ENCODE measurements around the gene DTD1.
A peak's percentile ranks its signal among the peaks of the same experiment; 100 is the strongest.

Gene DTD1, protein sequence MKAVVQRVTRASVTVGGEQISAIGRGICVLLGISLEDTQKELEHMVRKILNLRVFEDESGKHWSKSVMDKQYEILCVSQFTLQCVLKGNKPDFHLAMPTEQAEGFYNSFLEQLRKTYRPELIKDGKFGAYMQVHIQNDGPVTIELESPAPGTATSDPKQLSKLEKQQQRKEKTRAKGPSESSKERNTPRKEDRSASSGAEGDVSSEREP

DNA sequence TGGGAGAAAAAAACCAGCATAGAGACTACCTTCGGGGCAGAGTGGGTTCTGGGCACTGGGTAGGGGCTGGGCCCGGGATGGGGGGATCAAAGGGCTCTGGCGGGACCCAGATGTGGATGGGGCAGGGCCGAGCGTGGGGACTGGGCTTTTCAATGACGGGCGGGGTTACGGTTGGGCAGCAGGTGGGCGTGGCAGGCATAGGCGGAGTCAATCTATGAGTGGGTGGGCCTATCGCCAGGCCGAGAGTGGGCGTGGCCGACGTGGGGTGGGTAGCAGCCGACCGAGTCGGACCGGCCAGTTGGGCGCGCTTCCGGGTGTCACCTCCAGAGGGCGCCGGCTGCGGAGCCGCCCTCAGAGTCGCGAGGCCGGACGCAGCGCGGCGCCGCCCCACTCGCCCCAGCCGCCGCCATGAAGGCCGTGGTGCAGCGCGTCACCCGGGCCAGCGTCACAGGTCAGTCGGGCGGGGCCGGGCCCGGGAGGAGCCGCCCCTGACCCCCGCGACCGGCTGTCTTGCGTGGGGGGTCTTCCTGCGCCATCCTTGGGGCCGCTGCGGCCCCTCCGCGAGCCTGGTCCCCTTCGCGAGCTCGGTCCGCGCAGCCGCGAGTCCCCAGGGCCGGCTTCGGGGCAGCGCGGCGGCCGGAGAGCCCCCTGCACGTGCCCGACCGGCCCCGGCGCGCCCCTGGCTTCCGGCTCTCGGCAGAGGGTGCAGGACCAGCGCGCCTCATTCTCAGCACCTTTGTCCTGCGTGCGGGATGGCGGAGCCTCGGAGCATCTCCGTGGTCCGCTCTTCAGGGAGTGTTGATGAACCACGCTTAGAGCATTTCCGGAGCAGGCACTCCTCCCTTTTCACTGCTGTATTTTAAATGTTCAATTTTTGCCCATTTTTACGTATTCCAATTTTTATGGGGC lies at the start of gene DTD1:
Gene DTD1 (plus strand): TSS at position 390 of the 909 bp plus-strand sequence. CDS start 19 bp downstream, at position 409.
- Histone ChIP-seq H3K4me1 (ENCODE audit: insufficient read depth, low read length) (peaks cover 18% of the 10 kb centered on the region; the same call in 1 of the 2 replicates), H3K4me3 (ENCODE audit: low read length) (peak within 1 kb of the TSS; percentile 75), H3K36me3 (ENCODE audit: insufficient read depth, low read depth, low read length) (no peaks in the 10 kb centered on the region), H3K27ac (ENCODE audit: low read length) (no peak within 1 kb of the TSS), H3K27me3 (ENCODE audit: insufficient read depth, low read length) (no peaks in the 10 kb centered on the region), H3K9me3 (ENCODE audit: insufficient read depth, low read depth, low read length) (no peaks in the 10 kb centered on the region), H3K9ac (ENCODE audit: low read depth, low read length) (peak within 1 kb of the TSS; percentile 78; the same call in 1 of the 2 replicates)

DNA sequence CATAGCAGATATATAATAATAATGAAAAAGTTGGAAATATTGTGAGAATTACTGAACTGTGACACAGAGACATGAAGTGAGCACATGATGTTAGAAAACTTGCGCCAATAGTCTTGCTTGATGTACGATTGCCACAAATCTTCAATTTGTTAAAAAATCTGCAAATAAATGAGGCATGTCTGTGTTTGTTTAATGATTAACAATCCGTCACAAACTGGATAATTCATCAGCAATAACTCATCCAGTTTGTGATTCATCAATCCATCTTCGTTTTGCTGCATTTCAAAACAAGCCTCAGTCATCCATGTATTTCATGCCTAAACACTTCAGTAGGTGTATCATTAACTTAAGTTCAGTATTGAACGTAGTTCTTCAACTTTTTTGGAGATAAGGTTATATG lies 46.1 kb upstream of the DTD1 start:
- Histone ChIP-seq H3K36me3 (ENCODE audit: insufficient read depth, low read depth, low read length) (peaks cover 79% of the 10 kb centered on the region), H3K9me3 (ENCODE audit: insufficient read depth, low read depth, low read length) (no peaks in the 10 kb centered on the region), H3K27me3 (ENCODE audit: insufficient read depth, low read length) (no peaks in the 10 kb centered on the region), H3K27ac (ENCODE audit: low read length) (no peak overlapping the region), H3K9ac (ENCODE audit: low read depth, low read length) (no peak overlapping the region), H3K4me3 (ENCODE audit: low read length) (no peak overlapping the region), H3K4me1 (ENCODE audit: insufficient read depth, low read length) (no peaks in the 10 kb centered on the region)

DNA sequence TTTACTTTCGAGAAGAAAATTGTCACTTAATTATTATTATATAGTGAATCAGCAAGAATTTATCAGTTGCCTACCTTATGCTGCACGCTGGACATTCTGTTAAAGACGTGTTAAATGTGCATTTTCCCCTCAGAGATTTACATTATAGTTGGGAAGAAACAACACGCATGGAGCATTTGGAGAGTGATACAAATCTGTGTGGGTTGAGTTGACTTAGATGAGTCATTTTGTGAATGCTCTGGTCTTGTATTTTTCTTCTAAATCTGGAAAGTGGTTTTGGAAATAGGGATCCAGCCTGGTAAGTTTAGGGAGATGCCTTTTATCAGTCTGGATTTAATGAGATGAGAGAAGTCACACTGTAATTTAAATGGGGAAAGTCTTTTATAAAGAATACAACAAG lies 44.6 kb upstream of the DTD1 start:
- Histone ChIP-seq H3K4me1 (ENCODE audit: insufficient read depth, low read length) (no peaks in the 10 kb centered on the region), H3K36me3 (ENCODE audit: insufficient read depth, low read depth, low read length) (peaks cover 82% of the 10 kb centered on the region), H3K27ac (ENCODE audit: low read length) (no peak overlapping the region), H3K4me3 (ENCODE audit: low read length) (no peak overlapping the region), H3K9ac (ENCODE audit: low read depth, low read length) (no peak overlapping the region), H3K9me3 (ENCODE audit: insufficient read depth, low read depth, low read length) (no peaks in the 10 kb centered on the region), H3K27me3 (ENCODE audit: insufficient read depth, low read length) (no peaks in the 10 kb centered on the region)

DNA sequence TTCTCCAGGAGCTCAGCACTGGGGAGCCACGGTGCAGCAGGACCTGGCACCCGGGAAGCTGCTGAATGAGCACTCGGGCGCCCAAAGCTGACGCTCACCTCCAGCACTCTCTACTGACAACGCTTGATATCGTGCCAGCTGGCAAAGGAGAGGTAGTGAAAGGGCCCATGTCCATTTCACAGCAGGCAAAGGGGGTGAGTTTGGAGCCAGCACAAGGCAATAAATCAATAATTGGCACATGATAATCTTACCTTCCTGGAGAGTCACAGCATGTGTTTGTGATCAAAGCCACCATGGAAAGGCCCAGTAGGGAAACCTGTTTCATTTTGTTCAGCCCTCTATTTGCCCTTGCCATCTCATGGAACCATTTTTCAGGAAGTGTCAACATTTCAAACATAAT lies 43.9 kb upstream of the DTD1 start:
- Histone ChIP-seq H3K4me3 (ENCODE audit: low read length) (no peak overlapping the region), H3K36me3 (ENCODE audit: insufficient read depth, low read depth, low read length) (peaks cover 85% of the 10 kb centered on the region), H3K27ac (ENCODE audit: low read length) (no peak overlapping the region)

DNA sequence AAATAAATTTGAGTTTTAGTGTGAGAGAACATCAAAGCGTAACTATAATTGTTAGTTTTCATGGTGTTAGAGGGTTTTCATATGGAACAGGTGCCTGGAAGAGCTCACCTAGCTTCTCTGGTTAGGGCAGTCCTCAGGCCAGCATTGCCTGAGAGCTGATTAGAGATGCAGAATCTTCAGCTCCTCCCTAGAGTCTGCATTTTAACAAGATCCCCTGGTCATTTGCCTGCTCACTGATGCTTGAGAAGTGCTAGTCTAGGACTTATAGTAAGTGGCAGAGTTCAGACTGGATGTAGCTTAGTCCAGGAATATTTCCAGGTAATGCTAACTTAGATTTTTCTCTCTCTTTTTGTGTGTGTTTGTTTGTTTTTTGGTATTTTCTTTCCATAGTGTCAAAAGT lies 42.3 kb upstream of the DTD1 start:
- H3K4me1 ChIP-seq (ENCODE audit: insufficient read depth, low read length), result no peaks in the 10 kb centered on the region
- no peak overlapping the region for H3K4me3 ChIP-seq (ENCODE audit: low read length)
- peaks cover 91% of the 10 kb centered on the region for H3K36me3 ChIP-seq (ENCODE audit: insufficient read depth, low read depth, low read length)
- H3K27ac ChIP-seq (ENCODE audit: low read length), result no peak overlapping the region
- H3K9ac ChIP-seq (ENCODE audit: low read depth, low read length), result no peak overlapping the region
- H3K9me3 ChIP-seq (ENCODE audit: insufficient read depth, low read depth, low read length), result no peaks in the 10 kb centered on the region
- no peaks in the 10 kb centered on the region for H3K27me3 ChIP-seq (ENCODE audit: insufficient read depth, low read length)

More for the DNA sequence above, 43.9 kb upstream of the DTD1 start:
- Histone ChIP-seq H3K9ac (ENCODE audit: low read depth, low read length) (no peak overlapping the region), H3K4me1 (ENCODE audit: insufficient read depth, low read length) (no peaks in the 10 kb centered on the region), H3K9me3 (ENCODE audit: insufficient read depth, low read depth, low read length) (no peaks in the 10 kb centered on the region), H3K27me3 (ENCODE audit: insufficient read depth, low read length) (no peaks in the 10 kb centered on the region)

DNA sequence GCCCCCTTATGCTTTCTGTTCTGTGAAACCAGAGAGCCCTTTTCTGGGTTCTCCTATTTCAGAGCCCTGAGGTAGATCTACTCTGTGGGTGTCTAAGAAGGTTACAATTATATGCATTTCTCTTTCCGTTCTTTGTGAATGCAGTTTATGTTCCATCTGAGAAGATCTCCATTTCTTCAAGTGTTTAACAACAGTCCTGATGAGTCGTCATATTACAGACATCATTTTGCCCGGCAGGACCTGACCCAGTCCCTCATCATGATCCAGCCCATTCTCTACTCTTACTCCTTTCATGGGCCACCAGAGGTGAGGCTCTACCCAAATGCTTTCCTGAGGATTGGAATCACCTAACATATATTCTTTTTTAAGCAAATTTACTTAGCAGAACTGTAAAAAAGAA lies 39.4 kb upstream of the DTD1 start:
- Histone ChIP-seq H3K4me1 (ENCODE audit: insufficient read depth, low read length) (no peaks in the 10 kb centered on the region), H3K9ac (ENCODE audit: low read depth, low read length) (no peak overlapping the region), H3K9me3 (ENCODE audit: insufficient read depth, low read depth, low read length) (no peaks in the 10 kb centered on the region), H3K27me3 (ENCODE audit: insufficient read depth, low read length) (no peaks in the 10 kb centered on the region), H3K36me3 (ENCODE audit: insufficient read depth, low read depth, low read length) (peaks cover 86% of the 10 kb centered on the region), H3K4me3 (ENCODE audit: low read length) (no peak overlapping the region), H3K27ac (ENCODE audit: low read length) (no peak overlapping the region)

DNA sequence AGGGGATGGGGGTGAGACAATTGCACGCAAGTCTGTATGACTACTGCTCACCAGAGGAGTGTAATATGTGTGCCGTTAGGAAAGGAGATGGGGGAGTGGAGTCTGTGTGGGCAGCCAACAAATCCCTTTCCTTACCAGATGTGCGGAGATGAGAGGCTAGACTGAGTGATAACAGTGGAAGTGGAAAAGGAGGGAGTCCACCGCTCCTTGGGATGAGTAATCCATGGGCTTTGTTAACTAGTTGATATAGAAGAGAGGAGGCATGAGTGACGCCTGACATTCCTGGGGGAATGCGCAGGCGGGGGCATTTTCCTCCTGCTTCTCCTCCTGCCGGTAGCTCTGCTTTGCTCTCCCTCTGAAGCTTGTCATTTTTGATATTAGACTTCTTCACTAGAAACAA lies 34.1 kb upstream of the DTD1 start:
- Histone ChIP-seq H3K9ac (ENCODE audit: low read depth, low read length) (no peak overlapping the region), H3K36me3 (ENCODE audit: insufficient read depth, low read depth, low read length) (peaks cover 85% of the 10 kb centered on the region), H3K27ac (ENCODE audit: low read length) (no peak overlapping the region), H3K4me1 (ENCODE audit: insufficient read depth, low read length) (no peaks in the 10 kb centered on the region), H3K9me3 (ENCODE audit: insufficient read depth, low read depth, low read length) (no peaks in the 10 kb centered on the region), H3K27me3 (ENCODE audit: insufficient read depth, low read length) (no peaks in the 10 kb centered on the region), H3K4me3 (ENCODE audit: low read length) (no peak overlapping the region)

DNA sequence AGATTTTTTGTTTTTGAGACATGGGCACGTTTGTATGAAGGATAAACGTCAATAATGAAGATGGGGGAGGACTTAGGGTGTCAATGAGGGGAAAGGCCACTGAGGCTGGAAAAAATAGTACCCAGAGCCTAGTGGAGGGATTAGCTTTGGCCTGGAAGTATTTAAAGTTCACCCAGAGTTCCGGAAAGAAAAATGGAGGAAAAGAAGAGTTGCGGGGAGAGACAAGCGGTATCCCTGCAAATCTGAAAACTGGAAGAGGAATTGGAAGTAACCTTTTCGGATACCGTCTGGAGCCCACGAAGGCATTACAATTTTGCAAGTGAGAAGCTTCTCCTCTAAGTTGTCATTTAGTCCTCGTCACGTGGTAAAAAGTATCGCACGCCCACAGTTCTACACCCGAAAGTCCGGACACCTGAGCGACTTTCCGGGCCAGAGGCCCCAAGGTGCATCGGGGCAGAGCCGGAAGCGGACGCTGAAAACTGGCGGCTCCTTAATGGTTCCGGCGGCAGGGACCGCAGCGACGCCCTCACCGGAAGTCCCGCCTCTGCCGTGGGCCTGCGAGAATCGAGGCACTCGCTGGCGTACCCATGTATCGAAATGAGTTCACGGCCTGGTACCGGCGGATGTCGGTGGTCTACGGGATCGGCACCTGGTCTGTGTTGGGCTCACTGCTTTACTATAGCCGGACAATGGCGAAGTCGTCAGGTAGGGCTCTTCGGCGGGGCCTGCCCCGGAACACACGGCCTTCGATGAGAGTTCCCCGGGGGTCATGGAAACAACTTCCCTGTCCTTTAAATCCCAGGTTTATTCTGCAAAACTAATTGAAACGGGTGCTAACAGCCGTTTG lies 20.7 kb upstream of the DTD1 start, which contains the start of gene SMIM26:
Gene SMIM26 (plus strand): TSS at position 541 of the 847 bp plus-strand sequence. CDS start 47 bp downstream, at position 588.
- H3K27me3 ChIP-seq (ENCODE audit: insufficient read depth, low read length), result no peaks in the 10 kb centered on the region

DNA sequence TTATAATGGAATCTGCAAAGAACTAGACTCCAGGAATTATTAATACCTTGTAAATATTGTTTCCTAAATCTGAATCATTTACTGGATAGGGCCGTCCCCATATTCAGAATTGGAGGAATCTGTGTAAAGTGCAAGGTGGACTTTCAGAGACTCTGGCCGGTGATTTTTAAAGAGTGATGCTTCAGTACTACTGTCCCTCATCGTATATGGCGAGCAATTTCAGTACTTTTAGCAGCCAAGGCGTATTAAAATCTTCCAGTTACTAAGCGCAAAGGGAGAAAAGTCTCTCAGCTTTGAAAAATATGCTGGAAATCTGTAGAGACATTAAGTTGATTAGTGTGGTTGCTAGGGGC lies 20.1 kb upstream of the DTD1 start:
- H3K4me1 ChIP-seq (ENCODE audit: insufficient read depth, low read length), result no peaks in the 10 kb centered on the region
- peak overlapping the region; percentile 95 for H3K4me3 ChIP-seq (ENCODE audit: low read length)
- H3K9ac ChIP-seq (ENCODE audit: low read depth, low read length), result peak overlapping the region; percentile 96
- H3K27ac ChIP-seq (ENCODE audit: low read length), result peak overlapping the region; percentile 41
- H3K27me3 ChIP-seq (ENCODE audit: insufficient read depth, low read length), result no peaks in the 10 kb centered on the region
- no peaks in the 10 kb centered on the region for H3K9me3 ChIP-seq (ENCODE audit: insufficient read depth, low read depth, low read length)
- peaks cover 25% of the 10 kb centered on the region for H3K36me3 ChIP-seq (ENCODE audit: insufficient read depth, low read depth, low read length)

More for the DNA sequence above, 20.7 kb upstream of the DTD1 start, which contains the start of gene SMIM26:
- peak within 1 kb of the TSS; percentile 95 for H3K4me3 ChIP-seq (ENCODE audit: low read length)
- peak within 1 kb of the TSS; percentile 96 for H3K9ac ChIP-seq (ENCODE audit: low read depth, low read length)
- peak within 1 kb of the TSS; percentile 41 for H3K27ac ChIP-seq (ENCODE audit: low read length)
- peaks cover 30% of the 10 kb centered on the region for H3K36me3 ChIP-seq (ENCODE audit: insufficient read depth, low read depth, low read length)
- H3K9me3 ChIP-seq (ENCODE audit: insufficient read depth, low read depth, low read length), result no peaks in the 10 kb centered on the region
- H3K4me1 ChIP-seq (ENCODE audit: insufficient read depth, low read length), result no peaks in the 10 kb centered on the region

DNA sequence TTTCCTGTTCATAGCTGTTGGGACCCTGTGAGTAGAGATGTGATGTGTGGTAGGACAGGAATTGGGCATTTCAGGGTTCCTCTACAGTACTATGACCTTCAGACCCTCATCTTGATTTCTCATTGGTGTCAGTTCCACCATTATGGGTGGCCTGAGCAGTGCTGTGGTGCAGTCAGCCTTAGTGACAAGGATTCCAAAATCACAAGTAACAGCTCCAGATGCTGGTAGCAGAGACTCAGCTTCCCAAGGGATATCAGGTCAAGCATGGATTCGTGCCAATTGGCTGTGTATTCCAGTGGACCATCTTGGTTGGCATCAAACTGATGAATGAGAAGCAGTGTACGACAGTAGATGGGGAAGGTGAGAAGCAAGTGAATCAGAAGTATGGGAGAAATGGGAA lies 16.8 kb upstream of the DTD1 start:
- H3K9me3 ChIP-seq (ENCODE audit: insufficient read depth, low read depth, low read length), result no peaks in the 10 kb centered on the region
- no peaks in the 10 kb centered on the region for H3K4me1 ChIP-seq (ENCODE audit: insufficient read depth, low read length)
- H3K9ac ChIP-seq (ENCODE audit: low read depth, low read length), result no peak overlapping the region
- H3K27me3 ChIP-seq (ENCODE audit: insufficient read depth, low read length), result no peaks in the 10 kb centered on the region
- H3K36me3 ChIP-seq (ENCODE audit: insufficient read depth, low read depth, low read length), result peaks cover 21% of the 10 kb centered on the region
- H3K4me3 ChIP-seq (ENCODE audit: low read length), result no peak overlapping the region
- no peak overlapping the region for H3K27ac ChIP-seq (ENCODE audit: low read length)

DNA sequence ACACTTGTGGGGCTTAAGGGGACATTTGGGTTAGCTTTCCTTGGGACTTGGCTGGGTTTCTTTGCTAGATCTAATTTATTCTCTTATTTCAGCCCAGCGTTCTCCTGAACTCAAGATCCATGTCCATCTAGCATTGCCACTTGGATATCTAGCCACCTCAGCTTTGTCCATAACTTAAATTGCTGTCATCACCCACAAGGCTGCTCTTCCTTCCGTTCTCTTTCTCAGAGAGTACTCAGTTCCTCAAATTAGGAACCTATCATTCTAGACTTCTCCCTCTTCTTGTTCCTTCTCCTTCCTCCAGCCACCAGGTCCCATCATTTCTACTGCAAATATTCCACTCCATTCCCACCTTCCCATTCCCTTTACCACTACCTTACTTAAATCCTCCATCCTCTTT lies 16.3 kb upstream of the DTD1 start:
- Histone ChIP-seq H3K4me1 (ENCODE audit: insufficient read depth, low read length) (no peaks in the 10 kb centered on the region), H3K27ac (ENCODE audit: low read length) (no peak overlapping the region), H3K4me3 (ENCODE audit: low read length) (no peak overlapping the region), H3K27me3 (ENCODE audit: insufficient read depth, low read length) (no peaks in the 10 kb centered on the region), H3K36me3 (ENCODE audit: insufficient read depth, low read depth, low read length) (peaks cover 21% of the 10 kb centered on the region), H3K9ac (ENCODE audit: low read depth, low read length) (no peak overlapping the region), H3K9me3 (ENCODE audit: insufficient read depth, low read depth, low read length) (no peaks in the 10 kb centered on the region)
